DOHH2 (cell line): ENCODE measurements around the gene KCNN1.

Experiments used
- H3F3A ChIP-seq: fragments of 200-600 bp; sonication (generic), shearing (Covaris generic); 2 replicates; pipeline ENCODE4 v1.6.0; 2016; ENCODE audit warnings: antibody characterized with exemption, mild to moderate bottlenecking; ENCODE audit not compliant: control insufficient read depth, insufficient read depth
- H3K27ac ChIP-seq: fragments of 200-600 bp; sonication (generic); 2 replicates; pipeline ENCODE4 v1.5.1; 2014; ENCODE audit warnings: low read depth, mild to moderate bottlenecking, low read length, moderate library complexity
- H3K27me3 ChIP-seq: fragments of 200-600 bp; sonication (generic); 2 replicates; pipeline ENCODE4 v1.6.1; 2014; ENCODE audit warnings: mild to moderate bottlenecking, low read length, mixed read lengths; ENCODE audit not compliant: control insufficient read depth
- H3K36me3 ChIP-seq: fragments of 200-600 bp; sonication (generic); 2 replicates; pipeline ENCODE4 v1.6.1; 2014; ENCODE audit warnings: mild to moderate bottlenecking, low read length, moderate library complexity, mixed read lengths; ENCODE audit not compliant: control insufficient read depth
- H3K4me1 ChIP-seq: fragments of 200-600 bp; sonication (generic); 2 replicates; pipeline ENCODE4 v1.6.1; 2014; ENCODE audit warnings: mild to moderate bottlenecking, low read length, mixed read lengths; ENCODE audit not compliant: control insufficient read depth
- H3K4me2 ChIP-seq: fragments of 200-600 bp; sonication (generic); 2 replicates; pipeline ENCODE4 v1.6.0; 2014; ENCODE audit warnings: mild to moderate bottlenecking, low read length, moderate library complexity
- H3K4me3 ChIP-seq: fragments of 200-600 bp; sonication (generic); 2 replicates; pipeline ENCODE4 v1.5.1; 2014; ENCODE audit warnings: mild to moderate bottlenecking, low read length, mixed read lengths
- H3K79me2 ChIP-seq: fragments of 200-600 bp; sonication (generic); 2 replicates; pipeline ENCODE4 v1.6.1; 2014; ENCODE audit warnings: mild to moderate bottlenecking, low read length, mixed read lengths; ENCODE audit not compliant: control insufficient read depth
- H3K9me2 ChIP-seq: fragments of 200-600 bp; sonication (generic); replicated peaks from 2 replicates; pipeline ENCODE4 v1.6.1; 2014; ENCODE audit warnings: mild to moderate bottlenecking, low read length, mixed read lengths; ENCODE audit not compliant: control insufficient read depth
- H3K9me3 ChIP-seq: fragments of 200-600 bp; sonication (generic); 2 replicates; pipeline ENCODE4 v1.6.1; 2014; ENCODE audit warnings: antibody characterized with exemption, low read length, mixed read lengths; ENCODE audit not compliant: control insufficient read depth, insufficient read depth
- H4K20me1 ChIP-seq: fragments of 200-600 bp; sonication (generic); 2 replicates; pipeline ENCODE4 v1.6.0; 2014; ENCODE audit warnings: low read depth, mild to moderate bottlenecking, antibody characterized with exemption, low read length, moderate library complexity; ENCODE audit not compliant: control insufficient read depth, insufficient read depth
- CTCF ChIP-seq: fragments of 200-600 bp; sonication (generic); IDR thresholded peaks from one replicate; pipeline ENCODE4 v1.5.1; 2014; ENCODE audit warnings: antibody characterized with exemption, mild to moderate bottlenecking, low read depth, low read length; ENCODE audit not compliant: poor library complexity, severe bottlenecking
- EZH2phosphoT487 ChIP-seq: fragments of 200-600 bp; sonication (generic); IDR thresholded peaks from 2 replicates; pipeline ENCODE4 v1.6.1; 2017; ENCODE audit warnings: borderline replicate concordance, mild to moderate bottlenecking, antibody characterized with exemption, low read length, moderate library complexity, mixed read lengths

The KCNN1 gene

DNA sequence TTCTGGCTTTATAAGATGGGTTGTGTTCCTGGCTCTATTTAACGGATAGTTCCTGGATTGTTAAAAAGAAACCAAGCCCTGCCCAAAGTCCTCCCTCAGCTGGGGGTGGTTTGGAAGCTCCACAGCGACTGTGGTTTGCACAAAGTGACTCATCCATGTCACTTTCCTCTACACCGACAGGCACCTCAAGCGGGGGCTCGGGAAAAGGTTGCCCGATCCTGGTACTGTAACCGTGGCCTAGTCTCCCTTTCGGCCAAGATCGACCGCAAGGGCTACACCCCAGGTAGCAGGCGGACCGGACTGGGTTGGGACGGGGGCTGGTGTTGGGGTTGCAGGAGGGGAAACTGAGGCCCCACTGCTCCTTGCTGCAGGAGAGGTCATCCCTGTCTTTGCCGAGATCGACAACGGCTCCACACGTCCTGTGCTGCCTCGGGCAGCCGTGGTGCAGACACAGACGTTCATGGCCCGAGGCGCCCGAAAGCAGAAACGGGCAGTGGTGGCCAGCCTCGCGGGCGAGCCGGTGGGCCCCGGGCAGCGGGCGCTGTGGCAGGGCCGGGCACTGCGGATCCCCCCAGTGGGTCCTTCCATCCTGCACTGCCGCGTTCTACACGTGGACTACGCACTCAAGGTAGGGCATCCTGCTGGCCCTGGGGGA is 42.6 kb downstream of the KCNN1 start:
- Histone ChIP-seq H3K4me3 (no peak overlapping the region), H3K4me2 (no peak overlapping the region), H3K79me2 (peaks cover 22% of the 10 kb centered on the region), H4K20me1 (peaks cover 3% of the 10 kb centered on the region; the same call in 1 of the 2 replicates), H3K9me2 (no peaks in the 10 kb centered on the region), H3K9me3 (no peaks in the 10 kb centered on the region), H3K4me1 (peaks cover 19% of the 10 kb centered on the region), H3K27ac (no peak overlapping the region), H3F3A (no peaks in the 10 kb centered on the region), H3K27me3 (no peaks in the 10 kb centered on the region), H3K36me3 (peaks cover 62% of the 10 kb centered on the region)
- no peak for TF ChIP-seq EZH2phosphoT487

DNA sequence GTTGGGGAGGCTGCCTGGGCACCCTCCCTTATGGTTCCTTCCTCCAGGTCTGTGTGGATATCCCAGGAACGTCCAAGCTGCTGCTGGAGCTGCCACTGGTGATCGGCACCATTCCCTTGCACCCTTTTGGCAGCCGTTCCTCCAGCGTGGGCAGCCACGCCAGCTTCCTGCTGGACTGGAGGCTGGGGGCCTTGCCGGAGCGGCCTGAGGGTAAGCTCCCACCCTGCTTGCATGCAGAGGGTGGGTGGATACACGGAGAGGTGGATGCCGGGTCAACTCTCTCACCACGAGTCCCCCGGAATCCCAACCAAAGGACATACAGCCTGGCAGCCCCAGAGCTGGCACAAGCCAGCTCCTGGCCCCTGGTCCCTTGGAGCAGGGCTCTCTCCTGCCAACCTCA is 43.2 kb downstream of the KCNN1 start:
- peaks cover 22% of the 10 kb centered on the region for H3K79me2 ChIP-seq
- H4K20me1 ChIP-seq = peaks cover 3% of the 10 kb centered on the region; the same call in 1 of the 2 replicates
- no peak overlapping the region for H3K27ac ChIP-seq
- H3K4me2 ChIP-seq = no peak overlapping the region
- TF ChIP-seq CTCF = no peak
- 0 out of 2 replicates have a peak, but pooled peaks cover 2% of the 10 kb centered on the region for H3F3A ChIP-seq
- no peaks in the 10 kb centered on the region for H3K27me3 ChIP-seq
- H3K4me1 ChIP-seq = peaks cover 19% of the 10 kb centered on the region
- no peaks in the 10 kb centered on the region for H3K9me3 ChIP-seq
- H3K9me2 ChIP-seq = no peaks in the 10 kb centered on the region
- H3K4me3 ChIP-seq = no peak overlapping the region
- H3K36me3 ChIP-seq = peaks cover 66% of the 10 kb centered on the region

- peaks cover 63% of the 10 kb centered on the region for H3K36me3 ChIP-seq
- H4K20me1 ChIP-seq = peaks cover 3% of the 10 kb centered on the region; the same call in 1 of the 2 replicates
- H3K4me3 ChIP-seq = no peak overlapping the region
- H3K4me2 ChIP-seq = no peak overlapping the region
- no peak overlapping the region for H3K27ac ChIP-seq
- TF ChIP-seq CTCF = no peak
- TF ChIP-seq EZH2phosphoT487 = no peak
- peaks cover 11% of the 10 kb centered on the region for H3K4me1 ChIP-seq
- no peaks in the 10 kb centered on the region for H3K9me2 ChIP-seq
- H3F3A ChIP-seq = peaks cover 10% of the 10 kb centered on the region
- peaks cover 10% of the 10 kb centered on the region for H3K79me2 ChIP-seq
- H3K27me3 ChIP-seq = no peaks in the 10 kb centered on the region
- no peaks in the 10 kb centered on the region for H3K9me3 ChIP-seq
These were observed 46.6 kb downstream of the KCNN1 start for GRCh38 chr19:18013210-18014111.

GRCh38 chr19:18014197-18014596 is 47.3 kb downstream of the KCNN1 start:
- Histone ChIP-seq H3K79me2 (peaks cover 2% of the 10 kb centered on the region), H3K4me1 (peaks cover 11% of the 10 kb centered on the region), H3K4me3 (no peak overlapping the region), H3K9me3 (no peaks in the 10 kb centered on the region), H4K20me1 (no peaks in the 10 kb centered on the region), H3K27ac (no peak overlapping the region), H3K27me3 (no peaks in the 10 kb centered on the region), H3K4me2 (no peak overlapping the region), H3K36me3 (peaks cover 55% of the 10 kb centered on the region), H3K9me2 (no peaks in the 10 kb centered on the region), H3F3A (peaks cover 10% of the 10 kb centered on the region)
- TF ChIP-seq CTCF (no peak), EZH2phosphoT487 (no peak)
